Measurements from ENCODE around the gene GOSR2.

Gene GOSR2

DNA sequence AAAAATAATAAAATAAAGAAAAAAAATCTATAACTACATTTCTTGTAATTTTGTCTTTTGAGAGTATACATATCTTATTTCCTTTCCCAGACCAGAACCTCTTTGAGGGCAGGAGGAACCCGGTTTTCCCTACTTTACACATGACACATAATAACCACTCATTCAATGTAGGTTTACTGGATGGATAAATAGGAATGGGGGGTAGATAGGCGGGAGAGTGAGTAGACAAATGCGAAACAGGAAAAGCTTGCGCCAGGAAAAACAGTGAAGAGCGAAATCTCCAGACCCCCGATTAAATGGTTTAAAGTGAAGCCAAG lies 515 bp upstream of the GOSR2 start:
- H3K4me3 ChIP-seq (ENCODE audit: control insufficient read depth, low read depth, low read length) = peak overlapping the region; percentile 99
- DNase-seq (ENCODE audit: low read depth) = no peak
- TF ChIP-seq, protein P1, sequence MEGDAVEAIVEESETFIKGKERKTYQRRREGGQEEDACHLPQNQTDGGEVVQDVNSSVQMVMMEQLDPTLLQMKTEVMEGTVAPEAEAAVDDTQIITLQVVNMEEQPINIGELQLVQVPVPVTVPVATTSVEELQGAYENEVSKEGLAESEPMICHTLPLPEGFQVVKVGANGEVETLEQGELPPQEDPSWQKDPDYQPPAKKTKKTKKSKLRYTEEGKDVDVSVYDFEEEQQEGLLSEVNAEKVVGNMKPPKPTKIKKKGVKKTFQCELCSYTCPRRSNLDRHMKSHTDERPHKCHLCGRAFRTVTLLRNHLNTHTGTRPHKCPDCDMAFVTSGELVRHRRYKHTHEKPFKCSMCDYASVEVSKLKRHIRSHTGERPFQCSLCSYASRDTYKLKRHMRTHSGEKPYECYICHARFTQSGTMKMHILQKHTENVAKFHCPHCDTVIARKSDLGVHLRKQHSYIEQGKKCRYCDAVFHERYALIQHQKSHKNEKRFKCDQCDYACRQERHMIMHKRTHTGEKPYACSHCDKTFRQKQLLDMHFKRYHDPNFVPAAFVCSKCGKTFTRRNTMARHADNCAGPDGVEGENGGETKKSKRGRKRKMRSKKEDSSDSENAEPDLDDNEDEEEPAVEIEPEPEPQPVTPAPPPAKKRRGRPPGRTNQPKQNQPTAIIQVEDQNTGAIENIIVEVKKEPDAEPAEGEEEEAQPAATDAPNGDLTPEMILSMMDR (conservative IDR thresholded peaks at IDR 0.05; ENCODE audit: control insufficient read depth, insufficient read depth, low read depth, low read length) = no peak

DNA sequence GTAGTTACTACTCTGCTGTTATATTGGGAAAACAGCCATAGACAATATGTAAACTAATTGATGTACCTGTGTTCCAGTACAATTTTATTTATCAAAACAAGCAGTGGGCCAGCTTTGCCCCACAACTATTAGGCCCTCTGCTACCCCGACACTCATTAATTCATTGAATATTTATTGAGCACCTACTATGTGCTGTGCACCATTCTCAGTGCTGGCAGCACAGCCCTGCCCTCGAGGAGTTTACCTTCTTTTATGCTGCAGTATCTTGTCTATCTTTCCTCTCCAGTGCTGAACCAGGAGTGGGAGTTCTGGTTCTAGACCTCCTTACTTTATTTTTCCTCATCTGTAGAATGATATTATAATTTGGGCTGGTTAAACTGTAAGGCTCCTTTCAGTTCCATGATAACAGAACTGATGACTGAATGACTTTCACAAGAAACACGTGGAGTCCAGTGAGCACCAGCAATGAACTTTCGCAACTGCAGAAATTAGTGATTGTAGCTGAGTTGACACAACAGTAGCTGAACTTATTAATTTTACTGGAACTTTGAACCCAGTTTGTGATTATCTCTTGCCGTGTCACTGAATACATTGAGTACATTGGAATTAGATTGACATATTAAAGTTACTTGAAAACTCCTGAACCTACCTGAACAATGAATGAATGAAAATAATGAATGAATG lies 2.4 kb downstream of the GOSR2 start:
- no peak for DNase-seq (ENCODE audit: low read depth)
- no peak overlapping the region for H3K4me3 ChIP-seq (ENCODE audit: control insufficient read depth, low read depth, low read length)
- TF ChIP-seq, protein P1 (conservative IDR thresholded peaks at IDR 0.05; ENCODE audit: control insufficient read depth, insufficient read depth, low read depth, low read length) = no peak

DNA sequence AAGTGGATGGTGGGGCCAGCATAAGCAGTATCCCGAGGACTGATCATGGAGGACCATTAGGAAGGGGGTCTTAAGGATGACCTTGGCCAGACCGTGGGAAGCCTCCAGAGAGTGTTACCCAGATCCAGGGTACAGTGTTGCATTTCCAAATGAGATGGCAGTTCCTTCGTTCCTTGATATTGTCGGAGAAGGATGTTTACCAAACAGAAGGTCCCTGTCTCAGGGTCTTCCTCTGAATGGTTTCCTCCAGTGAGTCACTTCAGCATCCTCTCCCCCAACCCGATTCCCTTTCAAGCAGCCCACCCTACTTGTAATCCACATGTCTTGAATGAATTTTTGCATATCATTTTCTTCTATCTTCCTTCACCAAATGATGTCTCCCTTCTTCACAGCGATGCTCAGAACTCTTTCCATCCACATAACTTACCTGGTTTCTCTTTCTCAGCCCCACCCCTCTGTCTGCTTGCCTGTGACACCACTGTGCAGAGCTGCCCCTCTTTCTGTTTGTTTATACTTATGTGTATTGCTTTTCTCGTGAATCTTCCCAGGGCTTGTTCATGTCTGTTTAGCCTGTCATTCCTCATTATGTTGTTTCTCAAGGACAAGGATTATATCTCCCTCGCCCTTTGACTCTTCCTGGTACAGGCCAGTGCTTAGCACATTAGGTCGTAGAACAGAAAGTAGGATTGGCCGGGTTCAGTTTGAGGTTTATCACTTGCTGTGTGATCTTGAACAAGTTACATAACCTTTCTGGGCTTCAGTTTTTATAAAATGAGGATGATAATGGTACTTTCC lies 5.7 kb downstream of the GOSR2 start:
- TF ChIP-seq, protein P1 (conservative IDR thresholded peaks at IDR 0.05; ENCODE audit: control insufficient read depth, insufficient read depth, low read depth, low read length) = no peak
- no peak for DNase-seq (ENCODE audit: low read depth)
- no peak overlapping the region for H3K4me3 ChIP-seq (ENCODE audit: control insufficient read depth, low read depth, low read length)

DNA sequence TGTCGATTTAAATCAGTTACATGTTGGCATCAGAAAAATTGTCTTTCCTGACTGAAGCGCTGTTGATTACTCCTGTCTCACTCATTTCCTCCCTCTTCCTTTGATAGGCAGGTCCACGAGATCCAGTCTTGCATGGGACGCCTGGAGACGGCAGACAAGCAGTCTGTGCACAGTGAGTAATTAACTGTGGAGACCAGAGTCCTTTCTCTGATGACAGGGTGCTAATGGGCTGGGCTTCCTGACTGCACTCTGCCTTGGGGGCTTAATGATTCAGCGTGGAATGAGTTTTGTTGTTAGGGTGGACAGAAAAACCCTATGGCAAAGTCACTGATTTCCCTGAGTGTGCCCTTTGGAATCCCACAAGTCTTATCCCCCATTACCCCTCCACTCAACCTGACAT lies 6.5 kb downstream of the GOSR2 start:
- no peak for DNase-seq (ENCODE audit: low read depth)
- H3K4me3 ChIP-seq (ENCODE audit: control insufficient read depth, low read depth, low read length) = no peak overlapping the region
- TF ChIP-seq, protein P1 (conservative IDR thresholded peaks at IDR 0.05; ENCODE audit: control insufficient read depth, insufficient read depth, low read depth, low read length) = no peak

DNA sequence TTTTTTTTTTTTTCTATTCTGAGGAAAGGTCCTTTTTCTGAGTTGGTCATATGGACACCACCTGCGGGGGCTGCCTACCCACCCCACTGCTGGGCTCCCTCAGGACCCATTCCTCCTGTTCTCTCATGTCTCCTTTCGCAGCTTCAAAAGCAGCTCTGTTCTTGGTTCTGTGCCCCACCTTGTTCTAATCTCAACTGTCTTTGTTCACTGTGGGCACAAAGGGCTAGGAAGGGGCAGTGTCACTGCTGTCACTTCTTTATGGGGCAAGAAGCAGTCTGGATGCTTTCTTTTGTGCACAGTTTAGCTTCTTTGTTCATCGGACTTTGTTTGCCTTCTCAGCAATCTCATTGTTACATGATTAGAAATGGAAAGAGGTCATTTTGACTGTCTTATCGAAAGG lies 7.1 kb downstream of the GOSR2 start:
- TF ChIP-seq, protein P1 (conservative IDR thresholded peaks at IDR 0.05; ENCODE audit: control insufficient read depth, insufficient read depth, low read depth, low read length) = no peak
- no peak for DNase-seq (ENCODE audit: low read depth)

DNA sequence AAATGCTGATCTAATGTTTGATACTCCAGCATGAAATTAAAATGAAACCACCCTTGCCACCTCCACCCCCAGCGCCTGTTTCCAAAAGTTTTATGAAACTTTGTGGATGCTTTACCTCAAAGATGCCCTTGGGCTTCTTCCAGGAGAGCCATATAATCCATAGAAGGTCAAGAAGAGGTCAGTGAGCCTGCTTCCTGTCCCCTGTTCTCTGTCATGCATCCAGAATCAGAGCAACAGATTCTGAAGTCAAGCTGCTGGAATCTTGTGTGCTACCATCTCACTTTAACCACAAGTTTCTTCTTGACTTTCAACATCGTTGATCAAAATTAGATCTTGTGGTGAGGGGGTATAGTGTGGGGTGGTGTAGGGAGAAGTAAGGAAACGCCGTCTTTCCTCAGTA lies 8.6 kb downstream of the GOSR2 start:
- H3K4me3 ChIP-seq (ENCODE audit: control insufficient read depth, low read depth, low read length) = no peak overlapping the region
- DNase-seq (ENCODE audit: low read depth) = no peak
- TF ChIP-seq, protein P1 (conservative IDR thresholded peaks at IDR 0.05; ENCODE audit: control insufficient read depth, insufficient read depth, low read depth, low read length) = no peak

More for the DNA sequence above, 7.1 kb downstream of the GOSR2 start:
- no peak overlapping the region for H3K4me3 ChIP-seq (ENCODE audit: control insufficient read depth, low read depth, low read length)
